K562 (cell line): ENCODE data around the gene KANK2. TPM values are rescaled to one million over a fixed set of nuclear protein-coding genes. Genes with fewer than 3 reads are reported as not detected.

Source experiments
- MTA3 ChIP-seq: fragments of 450-650 bp; formaldehyde crosslinking; IDR thresholded peaks from 2 replicates; pipeline ENCODE4 v1.6.1; 2017; ENCODE audit warnings: mild to moderate bottlenecking, borderline replicate concordance
- PHTF2 ChIP-seq: fragments of 250-450 bp; sonication (Bioruptor Pico); IDR thresholded peaks from 2 replicates; pipeline ENCODE4 v1.5.0; 2021; ENCODE audit warnings: mild to moderate bottlenecking
- PYGO2 ChIP-seq: fragments of 450-650 bp; IDR thresholded peaks from 2 replicates; pipeline ENCODE4 v1.6.1; 2016; ENCODE audit warnings: mild to moderate bottlenecking, missing genetic modification characterization, moderate library complexity, missing compliant biosample characterization
- ZBTB49 ChIP-seq: sonication (generic); formaldehyde crosslinking; IDR thresholded peaks from 2 replicates; pipeline ENCODE4 v1.8.0; 2022; ENCODE audit warnings: missing genetic modification reagents, mild to moderate bottlenecking, borderline replicate concordance
- ZNF444 ChIP-seq: fragments of 250-450 bp; sonication (Bioruptor Pico); IDR thresholded peaks from 2 replicates; pipeline ENCODE4 v1.4.0; 2020; ENCODE audit warnings: mild to moderate bottlenecking, moderate library complexity
- ZNF586 ChIP-seq: fragments of 450-650 bp; formaldehyde crosslinking; conservative IDR thresholded peaks from 2 replicates; pipeline ENCODE4 v1.4.0; 2020; ENCODE audit warnings: mild to moderate bottlenecking, moderate library complexity
- ZNF785 ChIP-seq: fragments of 250-450 bp; sonication (Bioruptor Pico); IDR thresholded peaks from 2 replicates; pipeline ENCODE4 v1.4.0; 2020; ENCODE audit warnings: mild to moderate bottlenecking
- polyA plus RNA-seq, 8 experiments: library from polyadenylated mRNA; depleted of rRNA in 4 of 8; stranded (reverse) in 5 of 8; unstranded in 3 of 8; fragments of >200 nt; fragmentation: Nextera tagmentation in 2 of 8; fragmentation: Illumina TruSeq in 1 of 8; extraction: Ambion mirVana in 2 of 8; extraction: Trizol in 1 of 8; gene quantifications; 2 replicates each; pipeline versions ENCODE4 v1.2.1 to v1.2.3, GENCODE V29; 2011 to 2014; ENCODE audit warnings: inconsistent platforms in 1 of 8, missing spikeins in 1 of 8
- total RNA-seq, 7 experiments: library from RNA; depleted of rRNA in 6 of 7; stranded (reverse); fragments of >200 nt in 6 of 7; fragmentation: Illumina TruSeq in 2 of 7; extraction: Trizol in 2 of 7; gene quantifications; 2 replicates each; pipeline versions ENCODE4 v1.2.1 to v1.2.3, GENCODE V29; 2011 to 2021; ENCODE audit warnings: low replicate concordance in 1 of 7
- TF ChIP-seq, protein P1 (sequence below): sonication (generic); formaldehyde crosslinking; IDR thresholded peaks from 2 replicates; pipeline ENCODE4 v1.8.0; 2023; ENCODE audit warnings: mild to moderate bottlenecking, missing genetic modification reagents
- TF ChIP-seq, protein P2 (sequence below): fragments of 450-650 bp; conservative IDR thresholded peaks from 2 replicates; pipeline ENCODE4 v1.6.1; 2016; ENCODE audit warnings: missing genetic modification characterization, low read depth, mild to moderate bottlenecking, missing compliant biosample characterization, moderate library complexity

Gene KANK2
- total and polyA plus RNA-seq, 9 of the 15 experiments (the other 6 are each of a cell fraction or from before 2014, with no cell fraction given) = 4.4 to 47.8 (median 21.3) TPM

DNA sequence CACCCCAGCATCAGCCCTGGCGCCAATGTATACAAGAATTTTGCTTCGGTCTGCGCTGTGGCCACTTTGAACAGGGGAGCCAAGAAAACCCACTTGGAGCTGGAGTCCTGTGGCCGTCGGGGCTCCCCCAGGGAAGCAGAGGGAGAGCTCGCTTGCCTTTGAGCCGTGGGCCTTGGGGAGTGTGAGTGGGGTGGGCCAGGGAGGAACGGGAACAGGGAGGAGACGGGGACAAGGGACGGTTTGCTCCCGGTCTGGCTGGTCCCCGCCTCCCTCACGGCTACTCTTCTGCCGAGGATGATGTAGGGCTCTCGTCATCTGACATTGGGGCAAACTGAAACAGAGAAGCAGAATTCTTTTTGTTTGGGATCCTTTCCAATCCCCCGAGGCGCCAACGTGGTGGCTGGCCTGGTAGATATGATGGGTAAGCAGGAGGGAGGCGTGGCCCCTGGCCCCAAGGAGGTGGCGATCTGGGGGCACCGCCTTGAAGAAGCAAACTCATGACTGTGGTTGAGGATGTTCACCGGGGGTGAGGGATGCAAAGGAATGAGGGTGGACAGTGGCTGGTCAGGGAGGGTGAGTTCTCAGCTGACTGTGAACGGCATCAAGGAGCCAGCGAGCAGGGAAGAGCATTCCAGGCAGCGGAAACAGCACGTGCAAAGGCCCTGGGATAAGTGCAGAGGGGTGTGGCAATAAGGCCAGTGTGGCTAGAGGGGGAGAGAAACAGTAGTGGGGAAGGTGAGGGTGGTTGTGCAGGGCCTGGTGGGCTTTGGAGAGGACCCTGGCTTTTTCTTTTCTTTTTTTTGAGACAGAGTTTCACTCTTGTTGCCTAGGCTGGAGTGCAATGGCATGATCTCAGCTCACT is 30.8 kb downstream of the KANK2 start (continued):
- TF ChIP-seq ZNF444 (CRISPR knock-in tag) (no peak), PYGO2 (no peak), PHTF2 (CRISPR knock-in tag) (no peak), ZNF785 (CRISPR knock-in tag) (no peak), MTA3 (no peak), ZNF586 (CRISPR knock-in tag) (no peak), ZBTB49 (no peak)
- TF ChIP-seq, protein P1, sequence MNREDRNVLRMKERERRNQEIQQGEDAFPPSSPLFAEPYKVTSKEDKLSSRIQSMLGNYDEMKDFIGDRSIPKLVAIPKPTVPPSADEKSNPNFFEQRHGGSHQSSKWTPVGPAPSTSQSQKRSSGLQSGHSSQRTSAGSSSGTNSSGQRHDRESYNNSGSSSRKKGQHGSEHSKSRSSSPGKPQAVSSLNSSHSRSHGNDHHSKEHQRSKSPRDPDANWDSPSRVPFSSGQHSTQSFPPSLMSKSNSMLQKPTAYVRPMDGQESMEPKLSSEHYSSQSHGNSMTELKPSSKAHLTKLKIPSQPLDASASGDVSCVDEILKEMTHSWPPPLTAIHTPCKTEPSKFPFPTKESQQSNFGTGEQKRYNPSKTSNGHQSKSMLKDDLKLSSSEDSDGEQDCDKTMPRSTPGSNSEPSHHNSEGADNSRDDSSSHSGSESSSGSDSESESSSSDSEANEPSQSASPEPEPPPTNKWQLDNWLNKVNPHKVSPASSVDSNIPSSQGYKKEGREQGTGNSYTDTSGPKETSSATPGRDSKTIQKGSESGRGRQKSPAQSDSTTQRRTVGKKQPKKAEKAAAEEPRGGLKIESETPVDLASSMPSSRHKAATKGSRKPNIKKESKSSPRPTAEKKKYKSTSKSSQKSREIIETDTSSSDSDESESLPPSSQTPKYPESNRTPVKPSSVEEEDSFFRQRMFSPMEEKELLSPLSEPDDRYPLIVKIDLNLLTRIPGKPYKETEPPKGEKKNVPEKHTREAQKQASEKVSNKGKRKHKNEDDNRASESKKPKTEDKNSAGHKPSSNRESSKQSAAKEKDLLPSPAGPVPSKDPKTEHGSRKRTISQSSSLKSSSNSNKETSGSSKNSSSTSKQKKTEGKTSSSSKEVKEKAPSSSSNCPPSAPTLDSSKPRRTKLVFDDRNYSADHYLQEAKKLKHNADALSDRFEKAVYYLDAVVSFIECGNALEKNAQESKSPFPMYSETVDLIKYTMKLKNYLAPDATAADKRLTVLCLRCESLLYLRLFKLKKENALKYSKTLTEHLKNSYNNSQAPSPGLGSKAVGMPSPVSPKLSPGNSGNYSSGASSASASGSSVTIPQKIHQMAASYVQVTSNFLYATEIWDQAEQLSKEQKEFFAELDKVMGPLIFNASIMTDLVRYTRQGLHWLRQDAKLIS (CRISPR knock-in tag) = no peak
- TF ChIP-seq, protein P2, sequence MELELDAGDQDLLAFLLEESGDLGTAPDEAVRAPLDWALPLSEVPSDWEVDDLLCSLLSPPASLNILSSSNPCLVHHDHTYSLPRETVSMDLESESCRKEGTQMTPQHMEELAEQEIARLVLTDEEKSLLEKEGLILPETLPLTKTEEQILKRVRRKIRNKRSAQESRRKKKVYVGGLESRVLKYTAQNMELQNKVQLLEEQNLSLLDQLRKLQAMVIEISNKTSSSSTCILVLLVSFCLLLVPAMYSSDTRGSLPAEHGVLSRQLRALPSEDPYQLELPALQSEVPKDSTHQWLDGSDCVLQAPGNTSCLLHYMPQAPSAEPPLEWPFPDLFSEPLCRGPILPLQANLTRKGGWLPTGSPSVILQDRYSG = no peak
